ENCODE data around the gene GCNT1.
"Not testable (repeated sequence)": the region's sequence is repeated elsewhere in the genome, so short reads cannot be mapped to it uniquely, and the experiment has no call there.

The GCNT1 gene

DNA sequence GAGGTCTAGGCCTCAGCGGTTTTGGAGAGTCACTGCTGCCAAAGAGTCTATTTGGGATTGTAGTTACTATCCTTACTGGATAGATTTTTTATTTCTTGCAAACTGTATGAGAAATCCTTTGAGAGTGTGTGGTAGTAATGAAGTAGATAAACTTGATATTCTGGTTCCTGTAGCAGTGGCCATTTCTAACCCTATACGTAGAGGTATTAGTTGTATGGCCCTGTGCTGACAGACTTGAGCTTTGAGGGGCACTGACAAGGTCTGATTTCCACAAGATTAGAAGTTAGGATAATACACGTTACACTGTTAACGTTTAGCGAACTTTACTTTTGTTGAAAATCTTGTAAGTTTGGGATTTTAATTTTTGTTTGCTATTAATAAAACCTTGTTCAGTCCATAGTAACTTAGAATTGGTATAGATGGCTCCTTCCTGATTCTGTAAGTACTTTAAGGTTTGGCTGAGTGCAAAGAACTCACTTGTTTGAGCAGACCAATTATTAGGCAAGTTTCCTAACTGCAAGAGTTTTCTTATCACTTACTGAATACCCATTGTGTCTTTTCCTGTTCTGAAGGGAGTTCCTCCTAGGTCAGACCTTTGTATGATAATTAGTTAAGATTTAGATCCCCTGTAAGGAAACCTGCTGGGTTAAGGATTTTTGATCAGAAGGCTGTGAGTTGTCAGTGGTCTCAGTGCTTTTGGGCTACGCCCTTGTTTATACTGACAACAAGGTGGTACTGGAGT is 31.4 kb downstream of the GCNT1 start:
- DNase-seq (ENCODE audit: low read depth in 2 of 2): no peak

DNA sequence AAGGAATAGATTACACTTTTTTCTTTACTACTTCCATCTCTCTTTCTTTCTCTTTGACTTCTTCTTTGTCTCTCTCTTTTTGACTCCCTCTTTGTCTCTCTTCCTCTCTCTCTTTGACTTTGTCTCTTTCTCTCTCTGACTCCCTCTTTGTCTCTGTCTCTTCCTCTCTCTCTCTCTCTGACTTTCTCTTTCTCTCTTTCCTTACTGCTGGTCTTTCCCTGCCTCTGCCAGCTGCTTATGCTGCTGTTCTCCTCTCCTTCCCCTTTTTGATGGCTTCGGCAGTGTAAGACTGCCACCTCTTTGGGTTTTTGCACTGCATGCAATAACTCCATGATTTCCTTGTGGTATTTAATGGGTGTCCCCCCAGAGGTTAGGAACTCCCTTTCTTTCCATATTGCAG is 32.1 kb downstream of the GCNT1 start:
- DNase-seq (ENCODE audit: low read depth in 2 of 2): not testable (repeated sequence)

DNA sequence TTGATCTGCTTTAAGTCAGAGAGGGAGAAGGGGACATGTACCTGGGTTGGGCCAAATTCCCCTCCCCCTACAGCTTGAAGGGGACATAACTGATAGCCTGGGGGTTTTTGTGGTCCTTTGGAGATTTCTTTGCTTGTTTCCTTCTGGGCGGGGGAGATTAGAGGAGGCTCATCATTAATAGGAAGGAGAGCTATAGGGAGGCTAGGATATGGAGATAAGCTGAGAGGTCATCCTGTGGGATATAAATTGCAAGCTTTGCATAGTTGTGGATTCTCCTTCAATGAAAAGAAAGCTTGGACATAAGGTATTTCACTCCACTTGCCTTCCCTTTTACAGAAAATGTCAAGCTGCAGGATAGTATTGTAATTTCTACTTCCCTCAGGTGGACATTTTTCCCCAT is 34.5 kb downstream of the GCNT1 start:
- not testable (repeated sequence) for DNase-seq (ENCODE audit: low read depth in 2 of 2)

DNA sequence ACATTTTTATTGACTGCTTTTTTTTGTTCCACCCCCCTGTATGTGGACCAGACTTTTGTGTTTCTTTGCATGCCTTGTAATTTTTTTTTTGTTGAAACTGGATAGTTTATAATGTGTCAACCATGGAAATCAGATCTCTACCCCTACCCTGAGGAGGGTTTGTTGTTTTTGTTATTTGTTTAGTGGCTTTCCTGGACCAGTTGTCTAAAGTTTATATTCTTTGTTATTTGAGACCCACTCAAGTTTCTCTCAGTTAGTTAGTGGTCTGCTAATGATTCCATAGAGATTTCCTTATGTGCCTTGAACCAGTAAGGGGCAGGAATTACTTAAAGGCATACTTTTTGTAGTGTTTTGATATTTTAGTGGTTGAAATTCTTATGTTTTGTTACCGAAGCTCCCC is 41.1 kb downstream of the GCNT1 start:
- no peak for DNase-seq (ENCODE audit: low read depth in 2 of 2)

DNA sequence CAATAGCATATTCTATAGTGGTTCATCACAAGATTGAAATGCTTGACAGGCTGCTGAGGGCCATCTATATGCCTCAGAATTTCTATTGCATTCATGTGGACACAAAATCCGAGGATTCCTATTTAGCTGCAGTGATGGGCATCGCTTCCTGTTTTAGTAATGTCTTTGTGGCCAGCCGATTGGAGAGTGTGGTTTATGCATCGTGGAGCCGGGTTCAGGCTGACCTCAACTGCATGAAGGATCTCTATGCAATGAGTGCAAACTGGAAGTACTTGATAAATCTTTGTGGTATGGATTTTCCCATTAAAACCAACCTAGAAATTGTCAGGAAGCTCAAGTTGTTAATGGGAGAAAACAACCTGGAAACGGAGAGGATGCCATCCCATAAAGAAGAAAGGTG is 43.8 kb downstream of the GCNT1 start:
- no peak for DNase-seq (ENCODE audit: low read depth in 2 of 2)

DNA sequence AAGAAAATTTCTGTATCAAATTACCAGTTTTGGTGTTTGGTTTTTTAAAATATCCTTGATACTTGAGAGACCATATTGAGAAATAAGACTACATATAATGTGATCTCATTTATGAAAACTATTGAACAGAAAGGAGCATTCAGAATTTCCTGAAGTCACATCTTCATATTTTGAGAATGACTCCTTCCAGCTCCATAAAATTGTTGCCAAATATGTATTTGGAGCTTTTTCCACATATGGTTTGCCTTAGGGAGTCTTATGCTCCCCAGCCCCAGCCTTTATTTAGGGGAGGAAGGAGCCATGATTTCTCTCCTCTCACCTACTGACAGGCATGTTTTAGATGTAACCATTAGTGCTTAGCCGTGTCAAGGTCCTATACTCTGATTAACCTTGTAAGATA is 51.1 kb downstream of the GCNT1 start:
- DNase-seq (ENCODE audit: low read depth in 2 of 2): no peak

DNA sequence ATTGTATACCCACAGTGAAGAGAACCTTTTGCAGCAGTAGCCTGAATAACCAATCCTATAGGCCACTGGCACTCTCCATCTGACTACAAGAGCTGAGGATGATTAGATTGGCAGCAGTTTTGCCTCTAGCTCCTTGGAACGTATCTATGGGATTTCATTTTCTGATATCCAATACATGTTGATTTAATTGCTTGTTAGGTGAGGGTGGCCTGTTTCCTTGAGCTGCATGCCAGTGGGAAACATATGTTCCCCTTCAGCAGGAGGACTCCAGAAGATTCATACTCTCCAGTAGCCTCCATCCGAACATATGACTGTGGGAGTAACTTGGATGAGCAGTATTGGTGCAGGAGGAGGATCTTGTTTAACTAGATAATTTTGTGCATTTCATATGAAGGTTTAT is 51.5 kb downstream of the GCNT1 start:
- DNase-seq (ENCODE audit: low read depth in 2 of 2): no peak

DNA sequence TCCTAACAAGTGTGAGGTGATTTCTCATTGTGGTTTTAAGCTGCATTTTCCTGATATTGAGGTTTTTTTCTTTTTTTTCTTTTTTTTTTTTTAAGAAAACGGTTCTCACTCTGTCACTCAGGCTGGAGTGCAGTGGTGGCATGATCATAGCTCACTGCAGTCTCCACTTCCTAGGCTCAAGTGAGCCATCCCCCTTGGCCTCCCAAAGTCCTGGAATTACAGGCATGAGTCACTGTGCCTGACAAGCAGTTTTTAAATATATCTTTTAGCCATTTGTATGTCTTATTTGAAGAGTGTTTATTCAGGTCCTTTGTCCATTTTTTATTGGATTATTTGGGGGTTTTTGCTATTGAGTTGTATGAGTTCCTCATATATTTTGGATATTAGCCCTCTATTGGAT is 53.8 kb downstream of the GCNT1 start:
- DNase-seq (ENCODE audit: low read depth in 2 of 2): no peak

DNA sequence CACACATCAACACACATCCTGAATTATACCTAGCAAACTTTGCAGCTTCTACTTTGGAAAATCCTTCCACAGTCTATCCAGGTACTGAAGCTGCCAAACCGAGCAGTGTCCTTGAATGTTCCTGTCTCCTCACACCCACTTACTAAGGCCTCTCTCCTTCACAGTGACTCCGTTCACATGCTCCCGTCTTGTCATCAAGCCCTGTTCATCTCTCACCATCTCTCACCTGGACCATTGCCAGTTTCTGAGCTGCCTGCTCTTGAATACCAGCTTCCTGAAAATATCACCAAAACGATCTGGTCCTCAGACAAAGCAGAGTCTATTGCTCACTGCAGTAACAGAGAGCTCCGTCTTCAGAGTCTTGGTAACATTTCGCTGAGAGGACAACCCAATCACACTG is 57.4 kb downstream of the GCNT1 start:
- DNase-seq (ENCODE audit: low read depth in 2 of 2): no peak

DNA sequence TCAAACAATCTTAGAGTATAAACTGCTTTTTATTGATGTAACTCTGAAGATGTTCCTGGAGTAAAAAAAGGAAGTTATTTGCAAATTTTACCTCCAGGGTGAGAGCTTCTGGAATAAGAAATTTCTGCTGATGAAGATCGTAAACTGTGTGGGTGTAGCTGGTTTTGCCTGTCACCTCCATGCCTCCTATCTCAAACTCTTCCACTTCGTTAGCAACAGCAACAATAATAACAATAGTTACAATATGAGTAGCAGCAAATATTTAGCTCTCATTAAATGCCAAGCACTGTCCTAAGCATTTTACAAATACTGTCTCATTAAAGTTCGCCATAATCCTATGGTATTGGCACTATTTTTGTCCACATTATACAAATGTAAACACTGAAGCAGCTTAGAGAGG is 57.9 kb downstream of the GCNT1 start:
- DNase-seq (ENCODE audit: low read depth in 2 of 2): no peak

DNA sequence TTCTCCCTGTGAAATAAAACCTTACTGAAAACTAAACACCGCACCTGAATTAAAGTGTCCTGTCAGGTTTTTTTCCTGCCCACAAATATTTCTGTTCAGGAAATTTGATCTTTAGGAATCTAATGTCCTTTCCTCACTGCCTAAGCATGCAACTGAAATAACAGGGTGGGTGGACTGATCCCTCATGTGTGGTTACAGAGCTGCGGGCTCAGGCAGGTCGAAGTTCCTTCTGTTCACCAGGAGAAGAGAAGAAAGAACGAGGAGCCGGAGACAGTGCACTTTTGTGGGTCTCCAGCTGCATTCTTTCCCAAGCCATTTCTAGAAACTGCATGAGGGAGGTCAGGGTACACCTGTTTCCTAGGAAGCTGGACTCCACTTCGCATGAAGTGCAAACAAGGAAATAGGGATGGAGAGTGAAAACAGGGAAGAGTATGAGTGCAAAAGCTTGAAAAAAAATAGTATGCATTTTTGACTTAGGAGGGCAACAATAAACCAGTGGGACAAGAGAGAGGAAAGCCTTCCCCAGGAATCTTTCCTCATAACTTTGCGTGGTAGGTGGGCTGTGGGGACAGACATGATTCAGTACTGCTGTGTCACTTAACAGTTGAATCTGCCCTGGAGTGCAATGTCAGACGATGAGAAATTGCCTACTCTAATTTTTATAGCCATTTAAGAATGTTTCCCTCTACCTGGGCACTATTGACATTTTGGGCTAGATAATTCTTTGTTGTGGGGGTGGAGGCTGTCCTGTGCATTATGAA is 60.3 kb downstream of the GCNT1 start:
- DNase-seq (ENCODE audit: low read depth in 2 of 2): no peak

DNA sequence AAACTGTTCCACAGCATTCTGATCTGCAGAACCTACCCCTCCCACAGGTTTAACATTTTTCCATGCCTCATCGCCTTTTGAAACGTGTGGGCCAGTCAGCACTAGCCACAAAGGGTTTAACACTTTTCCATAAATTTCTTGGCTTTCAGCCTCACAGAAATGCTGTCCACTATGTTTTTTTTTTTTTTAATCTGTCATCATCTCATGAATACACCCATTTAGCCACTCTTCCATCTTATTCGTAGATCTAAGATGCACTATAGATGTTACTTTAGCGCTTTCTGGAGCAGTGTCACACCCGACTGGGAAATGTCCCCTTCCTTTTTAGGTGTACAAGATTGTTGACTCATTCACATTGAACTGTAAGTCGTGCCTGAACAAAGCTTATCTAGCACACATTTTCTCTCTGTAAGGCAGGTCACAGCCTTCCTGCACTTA is 62.3 kb downstream of the GCNT1 start:
- DNase-seq (ENCODE audit: low read depth in 2 of 2): no peak

DNA sequence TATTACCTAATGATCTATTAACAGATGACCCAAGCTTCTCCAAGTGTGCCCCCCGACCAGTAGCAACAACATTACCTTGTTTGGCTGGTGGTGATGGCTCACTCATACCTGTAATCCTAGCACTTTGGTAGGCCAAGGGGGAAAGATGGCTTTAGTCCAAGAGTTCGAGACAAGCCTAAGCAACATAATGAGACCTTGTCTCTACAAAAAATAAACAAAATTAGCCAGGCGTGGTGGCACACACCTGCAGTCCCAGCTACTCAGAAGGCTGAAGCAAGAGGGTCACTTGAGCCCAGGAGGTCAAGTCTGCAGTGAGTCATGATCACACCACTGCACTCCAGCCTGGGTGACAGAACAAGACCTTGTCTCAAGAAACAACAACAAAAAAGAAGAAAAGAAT is 62.9 kb downstream of the GCNT1 start:
- no peak for DNase-seq (ENCODE audit: low read depth in 2 of 2)

DNA sequence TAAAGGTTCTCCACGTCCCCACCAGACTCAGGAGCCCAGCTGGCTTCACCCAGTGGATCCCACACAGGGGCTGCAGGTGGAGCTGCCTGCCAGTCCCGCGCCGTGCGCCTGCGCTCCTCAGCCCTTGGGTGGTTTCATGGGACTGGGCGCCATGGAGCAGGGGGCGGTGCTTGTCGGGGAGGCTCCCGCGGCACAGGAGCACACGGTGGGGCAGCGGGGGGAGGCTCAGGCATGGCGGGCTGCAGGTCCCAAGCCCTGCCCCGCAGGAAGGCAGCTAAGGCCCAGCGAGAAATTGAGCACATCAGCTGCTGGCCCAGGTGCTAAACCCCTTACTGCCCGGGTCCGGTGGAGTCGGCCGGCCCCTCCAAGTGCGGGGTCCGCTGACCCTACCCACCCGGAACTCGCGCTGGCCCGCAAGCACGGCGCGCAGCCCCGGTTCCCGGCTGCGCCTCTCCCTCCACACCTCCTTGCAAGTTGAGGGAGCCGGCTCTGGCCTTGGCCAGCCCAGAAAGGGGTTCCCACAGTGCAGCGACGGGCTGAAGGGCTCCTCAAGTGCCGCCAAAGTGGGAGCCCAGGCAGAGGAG is 64.7 kb downstream of the GCNT1 start:
- DNase-seq (ENCODE audit: low read depth in 2 of 2): not testable (repeated sequence)

DNA sequence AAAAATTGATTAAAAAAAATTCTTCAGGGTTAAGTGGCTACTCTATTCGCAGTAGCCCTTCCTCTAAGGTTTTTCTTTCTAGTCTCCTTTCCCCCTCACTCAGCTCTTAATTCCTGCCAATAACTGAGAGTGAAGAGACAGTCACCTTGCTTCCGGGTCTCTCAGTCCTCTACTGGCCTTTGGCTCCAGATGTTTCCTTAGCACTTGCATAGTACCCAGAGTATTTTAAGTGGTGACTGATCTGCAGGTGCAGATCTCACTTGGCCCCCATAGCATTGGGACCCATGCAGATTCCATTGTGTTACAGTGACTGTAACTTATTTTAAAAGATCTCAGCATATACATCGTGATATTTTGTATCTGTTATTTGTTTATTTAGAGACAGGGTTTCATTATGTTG is 66.2 kb downstream of the GCNT1 start:
- DNase-seq (ENCODE audit: low read depth in 2 of 2): no peak

DNA sequence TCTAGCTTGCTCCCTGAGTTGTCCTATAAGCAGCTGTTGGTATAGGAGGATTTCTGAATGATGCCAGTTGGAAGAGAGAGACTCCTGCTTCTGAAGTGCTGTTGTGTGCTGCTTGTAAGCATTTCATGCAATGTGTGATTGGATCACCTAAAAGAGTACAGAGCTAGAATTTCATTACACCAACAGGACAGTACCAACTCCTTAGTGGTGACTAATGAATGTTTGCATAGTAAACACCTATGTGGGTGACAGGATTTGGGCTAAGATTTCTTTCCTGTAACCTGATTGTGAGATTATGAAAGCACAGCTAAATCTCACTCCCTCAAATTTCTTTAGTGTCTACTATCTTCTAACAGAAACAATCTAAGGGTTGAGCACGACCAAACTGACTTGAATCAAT is 67.0 kb downstream of the GCNT1 start:
- no peak for DNase-seq (ENCODE audit: low read depth in 2 of 2)

DNA sequence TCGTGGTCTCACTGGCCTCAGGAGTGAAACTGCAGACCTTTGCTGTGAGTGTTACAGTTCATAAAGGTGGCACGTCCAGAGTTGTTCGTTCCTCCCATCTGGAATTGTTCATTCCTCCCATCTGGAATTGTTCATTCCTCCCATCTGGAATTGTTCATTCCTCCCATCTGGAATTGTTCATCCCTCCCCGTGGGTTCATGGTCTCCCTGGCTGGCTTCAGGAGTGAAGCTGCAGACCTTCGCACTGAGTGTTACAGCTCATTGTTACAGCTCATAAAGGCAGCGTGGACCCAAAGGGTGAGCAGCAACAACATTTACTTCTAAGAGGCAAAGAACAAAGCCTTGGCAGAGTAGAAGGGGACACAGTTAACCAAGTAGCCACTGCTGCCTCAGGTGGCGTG is 69.1 kb downstream of the GCNT1 start:
- no peak for DNase-seq (ENCODE audit: low read depth in 2 of 2)

DNA sequence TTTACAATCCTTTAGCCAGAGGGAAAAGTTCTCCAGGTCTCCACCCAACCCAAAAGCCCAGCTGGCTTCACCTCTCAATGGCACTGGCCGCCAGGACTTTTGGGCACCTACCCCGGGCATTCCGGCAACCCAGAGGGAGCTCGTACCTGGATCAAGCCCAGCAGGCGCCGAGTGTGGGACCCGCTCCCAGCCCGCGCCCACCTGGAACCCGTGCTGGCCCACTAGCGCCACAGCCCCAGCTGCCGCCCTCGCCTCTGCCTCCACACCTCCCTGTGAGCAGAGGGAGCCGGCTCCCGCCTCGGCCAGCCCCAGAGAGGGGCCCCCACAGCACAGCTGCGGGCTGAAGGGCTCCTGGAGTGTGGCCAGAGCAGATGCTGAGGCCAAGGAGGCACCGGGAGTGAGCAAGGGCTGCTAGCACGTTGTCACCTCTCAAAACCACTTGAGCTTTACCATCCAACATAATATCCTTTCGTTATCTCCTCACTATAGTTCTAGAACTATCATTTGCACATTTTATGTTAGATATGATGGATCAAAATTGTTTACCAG is 69.7 kb downstream of the GCNT1 start:
- no peak for DNase-seq (ENCODE audit: low read depth in 2 of 2)

DNA sequence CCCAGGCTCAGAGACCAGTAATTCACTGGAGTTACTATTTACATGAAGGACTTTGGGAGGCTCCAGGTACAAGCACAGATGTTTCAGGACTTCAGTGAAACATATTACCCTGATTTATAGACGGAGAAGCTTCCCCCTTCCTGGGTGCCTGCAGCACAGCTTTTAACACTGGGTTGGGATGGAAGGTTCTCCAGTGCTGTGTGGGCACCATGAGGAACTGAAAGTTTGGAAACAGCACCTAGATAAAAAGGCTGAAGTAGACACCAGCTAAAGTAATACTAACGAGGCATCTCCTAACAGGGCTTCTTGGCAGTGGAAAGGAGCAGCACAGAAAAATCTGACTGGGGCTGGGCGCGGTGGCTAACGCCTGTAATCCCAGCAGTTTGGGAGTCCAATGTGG is 70.7 kb downstream of the GCNT1 start:
- no peak for DNase-seq (ENCODE audit: low read depth in 2 of 2)

DNA sequence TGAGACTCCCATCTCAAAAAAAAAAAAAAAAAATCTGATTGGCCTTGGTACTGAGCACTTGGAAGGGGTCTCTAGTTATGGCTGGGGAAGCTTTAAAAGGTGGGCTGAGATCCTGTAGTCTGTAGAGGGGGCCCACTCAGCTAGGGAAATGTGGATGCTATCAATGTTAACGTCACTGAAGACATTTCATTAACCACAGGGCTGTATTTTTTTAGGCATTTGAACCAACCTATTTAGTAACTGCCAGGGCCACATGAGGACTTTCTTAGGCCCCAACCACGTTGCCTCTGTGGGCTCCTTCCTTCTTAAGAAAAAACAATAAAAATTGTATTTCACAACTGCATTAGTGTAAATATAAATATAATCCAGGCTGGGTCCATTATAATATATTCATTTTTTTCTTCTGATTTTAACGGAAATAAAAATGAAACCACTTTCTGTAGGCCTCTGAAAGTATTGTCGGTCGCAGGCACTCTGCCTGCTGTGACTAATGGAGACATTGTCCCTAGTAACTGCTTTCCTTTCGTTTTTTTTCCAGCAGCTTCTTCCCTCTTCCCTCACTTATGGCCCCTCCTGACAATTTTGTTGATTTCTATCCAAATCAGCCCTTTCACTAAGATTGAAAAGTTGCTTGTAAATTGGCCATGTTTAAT is 71.6 kb downstream of the GCNT1 start:
- no peak for DNase-seq (ENCODE audit: low read depth in 2 of 2)

DNA sequence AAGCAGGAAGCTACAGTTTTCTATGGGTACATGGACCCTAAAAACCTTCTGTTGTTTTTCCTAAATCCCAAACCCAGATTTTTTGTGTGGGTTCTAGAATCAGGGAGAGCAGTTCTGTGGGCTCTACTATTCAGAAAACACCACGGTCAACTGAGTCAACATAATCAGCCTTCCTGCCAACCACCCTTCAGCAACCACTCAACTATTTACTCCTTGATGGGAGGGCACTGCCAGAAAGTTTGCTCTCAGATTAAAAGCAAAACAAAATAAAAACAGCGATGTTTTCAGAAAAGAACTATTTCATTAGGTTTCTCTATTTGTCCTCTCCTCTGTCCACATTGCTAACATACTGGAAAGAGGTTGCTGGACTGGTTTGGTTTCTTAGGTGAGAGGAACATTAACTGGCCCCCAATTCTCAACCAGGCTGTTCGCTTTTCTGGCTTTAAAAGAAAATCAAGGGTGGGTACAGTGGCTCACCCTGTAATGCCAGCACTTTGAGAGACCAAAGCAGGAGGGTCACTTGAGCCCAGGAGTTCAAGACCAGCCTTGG is 72.3 kb downstream of the GCNT1 start:
- no peak for DNase-seq (ENCODE audit: low read depth in 2 of 2)

DNA sequence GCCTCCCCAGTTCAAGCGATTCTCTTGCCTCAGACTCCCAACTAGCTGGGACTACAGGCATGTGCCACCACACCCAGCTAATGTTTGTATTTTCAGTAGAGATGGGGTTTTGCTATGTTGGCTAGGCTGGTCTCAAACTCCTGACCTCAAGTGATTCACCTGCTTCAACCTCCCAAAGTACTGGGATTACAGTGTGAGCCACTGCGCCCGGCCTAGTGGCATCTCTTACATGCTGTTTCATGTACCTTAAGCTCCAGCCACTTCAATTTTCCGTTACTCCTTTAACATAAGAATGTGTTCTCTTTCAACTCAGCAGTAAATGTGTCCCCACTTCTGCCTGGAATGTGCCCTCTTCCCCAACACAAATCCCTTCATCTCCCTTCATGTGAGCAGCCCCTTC is 73.9 kb downstream of the GCNT1 start:
- not testable (repeated sequence) for DNase-seq (ENCODE audit: low read depth in 2 of 2)
